HG03159 (cell line): ENCODE measurements around the gene GALNT2.

ENCODE experiments used
- ATAC-seq: cut with Tn5 transposase; IDR thresholded peaks from one replicate; pipeline ENCODE4 v1.9.1; 2021; ENCODE audit warnings: mild to moderate bottlenecking, moderate library complexity; ENCODE audit not compliant: unreplicated experiment

The GALNT2 gene

DNA sequence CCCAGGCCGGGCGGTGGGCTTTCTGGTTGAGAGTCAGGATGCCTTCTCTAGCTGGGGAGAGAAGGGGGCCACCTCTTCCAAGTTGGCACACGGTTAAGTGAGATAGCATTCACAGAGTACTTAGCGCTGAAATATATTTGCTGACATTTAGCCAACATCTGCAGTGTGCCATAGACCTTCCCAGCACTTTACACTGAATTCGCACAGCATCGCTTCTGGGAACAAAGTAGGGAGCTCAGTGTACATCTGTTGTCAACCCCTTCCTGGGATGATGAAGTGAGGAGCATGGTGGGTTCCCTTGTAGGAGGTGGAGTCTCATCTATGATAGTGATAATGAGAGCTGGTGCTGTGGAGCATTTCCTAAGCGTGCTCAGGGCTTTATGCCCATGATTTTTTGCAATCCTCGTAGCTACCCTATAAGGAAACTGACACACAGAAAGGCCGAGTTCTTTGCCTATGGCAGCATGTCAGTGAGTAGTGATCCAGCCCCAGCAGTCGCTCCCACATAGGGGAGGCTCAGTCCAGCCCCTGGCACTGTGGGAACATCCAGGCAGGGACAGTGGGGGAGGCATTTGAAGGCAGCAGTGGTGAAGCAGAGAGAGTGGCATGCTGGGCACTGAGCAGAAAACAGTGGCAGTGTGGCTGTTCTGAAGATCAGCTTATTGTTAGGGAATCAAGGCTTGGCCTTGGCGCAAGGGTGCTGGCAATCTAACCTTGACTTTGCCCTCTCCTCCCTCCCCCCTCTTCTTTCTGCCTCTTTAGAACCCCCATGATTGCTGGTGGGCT is 182.8 kb downstream of the GALNT2 start:
- ATAC-seq = no peak

DNA sequence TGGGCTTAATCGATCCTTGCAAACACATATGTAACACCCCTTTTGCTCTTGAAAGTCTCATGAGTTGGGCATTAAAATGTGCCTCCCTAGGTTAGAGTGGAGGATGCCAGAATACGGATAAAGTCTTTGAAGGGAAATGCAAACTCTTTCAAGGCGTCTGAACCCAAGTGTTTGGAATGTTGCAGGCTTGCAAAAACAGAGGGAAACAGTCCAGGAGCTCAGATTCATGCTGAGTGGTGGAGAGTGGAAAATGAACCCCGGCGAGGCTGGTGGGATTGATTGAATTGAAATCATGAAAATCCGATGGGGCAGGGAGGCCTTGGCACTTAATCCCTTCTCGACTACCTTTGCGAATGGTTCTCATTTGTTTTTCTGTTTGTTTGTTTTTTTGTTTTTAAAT is 183.6 kb downstream of the GALNT2 start:
- no peak for ATAC-seq

DNA sequence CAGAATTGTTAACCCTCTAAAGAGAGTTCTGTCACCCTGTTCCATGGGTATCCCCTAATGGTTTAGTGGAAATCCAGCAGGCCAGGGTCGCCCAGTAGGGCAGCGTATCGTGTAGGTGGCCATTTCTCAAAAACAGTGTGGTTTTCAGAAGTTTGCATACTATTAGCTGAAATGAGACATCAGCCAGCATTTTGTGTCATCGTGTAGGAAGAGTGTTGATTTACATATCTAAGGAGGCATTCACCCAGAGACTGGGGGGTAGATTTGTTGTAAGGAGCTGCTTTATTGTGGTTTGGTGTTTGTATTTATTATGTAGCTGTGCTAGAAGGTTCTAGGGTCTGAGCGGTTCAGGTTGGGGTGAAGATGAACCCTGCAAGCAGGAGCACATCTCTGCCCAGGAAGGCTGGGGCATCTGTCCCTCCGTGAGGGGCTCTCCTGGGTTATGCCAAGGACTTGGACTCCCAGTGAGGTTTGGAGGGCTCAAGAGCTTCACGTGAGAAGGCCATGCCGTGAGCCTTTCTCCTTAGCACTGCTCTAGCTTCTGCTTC is 184.7 kb downstream of the GALNT2 start:
- ATAC-seq = peak; percentile 50

DNA sequence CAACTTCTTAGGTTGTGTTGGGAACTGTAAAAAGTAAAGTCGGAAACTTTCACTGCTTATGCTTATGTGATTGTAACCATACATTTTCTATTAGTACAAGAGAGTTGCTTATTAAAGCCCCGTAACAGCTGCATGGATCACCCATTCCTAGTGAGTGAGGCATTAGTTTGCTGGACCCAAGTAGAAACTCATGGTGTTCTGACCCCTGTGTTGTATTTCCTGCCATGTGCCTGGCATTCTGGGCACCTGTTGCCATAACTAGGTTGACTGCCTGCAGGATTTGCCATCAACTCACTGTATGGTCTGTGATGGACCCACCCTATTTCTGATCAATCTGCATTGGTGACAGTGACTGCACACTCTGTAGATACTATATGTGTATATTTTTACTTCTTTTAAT is 186.1 kb downstream of the GALNT2 start:
- ATAC-seq = no peak

DNA sequence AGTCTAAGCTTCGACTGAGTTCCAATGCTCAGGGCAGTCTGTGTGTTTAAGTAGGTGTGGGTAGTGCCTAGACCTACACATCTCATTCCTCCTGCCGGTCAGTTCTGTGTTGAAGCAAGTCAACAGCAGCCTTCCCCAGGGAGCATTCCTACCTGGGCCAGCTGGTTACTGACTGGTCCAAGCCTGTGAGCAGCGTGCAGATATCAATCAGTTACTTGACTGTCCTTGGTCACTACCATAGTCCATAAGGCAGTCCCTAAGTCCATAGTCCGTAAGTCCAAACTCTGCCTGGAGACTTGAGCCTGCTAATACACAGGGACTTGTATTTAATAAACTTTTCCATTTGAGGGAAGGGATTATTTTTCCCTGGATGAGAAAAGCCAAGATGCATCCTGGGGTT is 187.2 kb downstream of the GALNT2 start:
- ATAC-seq = no peak

DNA sequence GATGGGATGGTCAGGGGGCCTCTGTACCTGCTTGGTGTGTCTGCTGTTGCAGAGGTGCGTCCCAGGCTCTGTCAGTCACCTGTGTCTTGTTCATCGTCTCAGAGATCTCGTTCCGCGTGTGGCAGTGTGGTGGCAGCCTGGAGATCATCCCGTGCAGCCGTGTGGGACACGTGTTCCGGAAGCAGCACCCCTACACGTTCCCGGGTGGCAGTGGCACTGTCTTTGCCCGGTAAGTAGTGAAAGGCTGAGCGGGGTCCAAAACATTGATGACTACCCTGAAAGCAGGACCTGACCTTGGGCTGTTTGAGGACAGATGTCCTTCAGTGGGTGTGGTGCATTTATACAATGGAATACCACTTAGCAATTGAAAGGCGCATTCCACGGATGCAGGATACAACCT is 188.1 kb downstream of the GALNT2 start:
- no peak for ATAC-seq

DNA sequence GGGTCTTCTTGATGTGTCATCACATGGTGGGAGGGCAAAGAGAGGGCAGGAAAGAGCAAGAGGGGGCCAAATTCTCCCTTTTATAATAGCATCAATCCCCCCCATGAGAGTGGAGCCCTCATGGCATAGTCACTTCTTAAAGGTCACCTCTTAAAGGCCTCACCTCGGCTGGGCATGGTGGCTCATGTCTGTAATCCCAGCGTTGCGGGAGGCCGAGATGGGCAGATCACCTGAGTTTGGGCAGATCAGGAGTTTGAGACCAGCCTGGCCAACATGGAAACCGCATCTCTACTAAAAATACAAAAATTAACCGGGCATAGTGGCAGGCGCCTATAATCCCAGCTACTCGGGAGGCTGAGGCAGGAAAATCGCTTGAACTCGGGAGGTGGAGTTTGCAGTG is 189.0 kb downstream of the GALNT2 start:
- ATAC-seq = no peak

DNA sequence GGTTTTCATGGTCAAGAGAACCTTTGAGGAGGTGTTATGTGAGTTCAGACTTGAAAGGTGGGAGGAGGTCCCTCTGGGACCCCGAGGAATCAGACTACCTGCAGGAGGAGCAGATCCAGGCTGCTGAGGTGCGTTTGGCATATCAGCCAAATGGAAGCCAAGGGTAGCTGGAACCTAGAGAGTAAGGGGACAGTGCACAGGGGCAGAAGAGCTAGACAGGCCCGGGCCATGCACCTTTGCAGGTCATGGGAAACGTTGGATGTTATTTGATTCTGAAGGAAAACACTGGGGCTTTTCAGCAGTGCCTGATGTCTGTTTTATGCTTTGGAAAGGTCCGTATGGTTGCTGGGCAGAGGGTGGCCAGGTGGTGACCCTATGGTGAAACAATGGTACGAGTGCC is 189.9 kb downstream of the GALNT2 start:
- ATAC-seq = no peak

DNA sequence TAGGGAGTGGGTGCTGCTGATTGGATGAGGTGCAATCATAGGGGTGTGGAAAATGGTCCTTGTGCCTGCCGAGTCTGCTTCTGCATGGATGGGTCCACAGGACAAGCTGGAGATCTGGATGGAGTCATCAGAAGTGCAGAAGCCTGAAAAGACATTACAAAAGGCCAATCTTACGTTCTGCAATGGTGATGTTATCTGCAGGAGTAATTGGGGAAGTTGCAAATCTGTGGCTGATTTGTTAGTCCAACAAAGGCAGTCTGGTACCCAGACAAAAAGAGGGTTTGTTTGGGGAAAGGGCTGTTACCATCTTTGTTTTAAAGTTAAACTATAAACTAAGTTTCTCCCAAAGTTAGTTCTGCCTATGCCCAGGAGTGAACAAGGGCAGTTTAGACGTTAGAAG is 192.6 kb downstream of the GALNT2 start:
- no peak for ATAC-seq

DNA sequence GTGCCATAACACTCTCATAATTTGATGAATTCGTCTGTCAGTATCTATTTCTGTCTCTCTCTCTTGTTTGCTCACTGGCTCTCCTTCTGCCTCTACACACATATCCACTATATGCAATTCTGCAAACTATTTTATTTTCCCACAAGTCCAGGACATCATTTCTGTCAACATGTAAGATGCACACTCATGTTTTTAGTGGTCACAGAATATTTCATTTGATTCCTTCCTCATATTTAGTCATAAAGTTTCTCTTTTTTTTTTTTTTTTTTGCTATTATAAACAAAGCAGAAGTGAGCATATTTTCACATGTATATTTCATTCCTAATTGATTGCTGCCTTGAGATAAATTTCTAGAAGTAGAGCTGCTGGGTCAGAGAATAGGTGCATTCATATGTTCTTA is 193.8 kb downstream of the GALNT2 start:
- no peak for ATAC-seq

DNA sequence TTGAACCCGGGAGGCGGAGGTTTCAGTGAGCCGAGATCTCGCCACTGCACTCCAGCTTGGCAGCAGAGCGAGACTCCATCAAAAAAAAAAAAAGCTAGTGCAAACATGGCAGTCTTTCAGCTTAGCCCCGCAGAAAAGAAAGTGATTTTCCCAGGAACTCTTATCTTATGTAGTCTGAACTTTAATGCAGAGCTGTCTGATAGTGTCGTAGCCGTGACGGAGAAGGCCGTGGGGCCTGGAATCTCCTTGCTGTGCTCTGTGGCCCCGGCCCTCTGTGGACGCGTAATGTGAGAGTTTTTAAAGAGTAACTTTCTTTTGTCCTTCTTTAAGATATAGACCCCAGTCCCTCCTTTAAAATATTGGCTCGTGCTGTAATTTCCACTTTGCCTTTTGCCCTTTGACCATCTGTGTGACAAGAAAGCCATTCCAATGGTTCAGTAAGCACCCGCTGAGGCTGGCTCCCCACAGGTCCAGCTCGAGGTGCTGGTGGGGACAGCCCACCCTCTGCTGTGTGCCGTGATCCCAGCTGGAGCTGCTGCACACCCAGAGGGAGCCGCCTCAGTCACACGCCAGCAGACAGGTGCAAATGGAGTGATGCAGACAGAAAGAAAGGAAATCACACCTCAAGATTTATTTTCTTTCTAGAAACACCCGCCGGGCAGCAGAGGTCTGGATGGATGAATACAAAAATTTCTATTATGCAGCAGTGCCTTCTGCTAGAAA is 195.1 kb downstream of the GALNT2 start:
- no peak for ATAC-seq

DNA sequence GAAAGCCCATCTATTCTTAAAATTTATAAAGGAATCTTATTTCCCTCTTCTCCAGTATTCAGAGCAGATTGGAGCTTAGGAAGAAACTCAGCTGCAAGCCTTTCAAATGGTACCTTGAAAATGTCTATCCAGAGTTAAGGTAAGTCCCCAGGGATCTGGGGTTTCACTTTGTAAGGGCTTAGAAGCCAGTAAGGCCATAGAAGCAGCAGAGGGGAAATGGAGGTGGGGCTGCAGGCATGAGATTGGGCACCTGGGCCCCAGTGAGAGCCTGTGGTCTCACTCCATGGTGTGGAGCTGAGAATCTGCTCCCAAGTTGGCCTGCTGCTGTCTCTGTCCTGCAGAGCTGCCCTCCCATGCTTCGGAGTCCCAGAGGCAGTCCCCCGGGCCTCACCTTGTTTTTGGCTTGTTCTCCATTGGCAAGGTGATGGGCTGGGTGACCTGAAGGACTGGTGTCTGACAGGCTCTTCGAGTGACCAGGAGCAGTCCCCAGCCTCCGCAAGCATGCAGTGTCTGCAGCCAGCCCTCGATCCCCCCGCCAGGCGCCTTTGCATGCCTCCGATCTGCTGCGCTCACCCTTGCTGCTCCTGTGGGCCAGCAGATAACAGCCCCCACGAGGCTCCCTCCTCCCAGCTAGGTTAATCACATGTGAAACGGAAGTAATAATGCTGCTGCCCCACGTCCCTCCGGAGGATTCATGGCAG is 196.0 kb downstream of the GALNT2 start:
- ATAC-seq = no peak

DNA sequence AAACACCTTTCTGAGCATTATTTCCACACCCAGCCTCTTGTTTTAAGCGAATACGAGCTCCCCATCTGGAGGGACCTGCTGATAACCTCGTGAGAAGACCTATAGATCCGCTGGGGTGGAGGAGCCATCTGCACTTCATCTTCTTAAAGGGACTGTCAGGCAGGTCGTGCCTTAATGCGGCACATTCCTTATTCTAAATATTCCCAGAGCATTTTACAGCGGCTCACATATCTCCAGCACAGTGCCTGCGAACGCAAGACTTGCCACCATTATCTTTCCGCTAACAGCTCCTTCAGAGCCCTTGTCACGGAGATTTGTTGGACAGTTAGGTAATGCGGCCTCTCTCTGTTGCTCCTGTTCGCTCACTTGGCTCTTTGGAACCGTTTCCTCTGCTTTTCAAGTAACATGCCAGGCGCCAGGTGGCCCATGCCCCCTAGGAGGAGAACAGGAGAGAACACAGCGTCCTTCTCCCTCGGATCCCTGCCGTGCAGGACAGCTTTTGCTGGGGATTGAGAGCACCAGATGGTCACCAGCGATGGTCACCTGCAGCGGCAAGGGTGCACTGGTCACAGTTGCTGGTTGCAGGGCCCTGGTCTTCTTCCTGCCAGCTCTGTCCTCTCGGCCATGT is 196.6 kb downstream of the GALNT2 start:
- ATAC-seq = no peak

DNA sequence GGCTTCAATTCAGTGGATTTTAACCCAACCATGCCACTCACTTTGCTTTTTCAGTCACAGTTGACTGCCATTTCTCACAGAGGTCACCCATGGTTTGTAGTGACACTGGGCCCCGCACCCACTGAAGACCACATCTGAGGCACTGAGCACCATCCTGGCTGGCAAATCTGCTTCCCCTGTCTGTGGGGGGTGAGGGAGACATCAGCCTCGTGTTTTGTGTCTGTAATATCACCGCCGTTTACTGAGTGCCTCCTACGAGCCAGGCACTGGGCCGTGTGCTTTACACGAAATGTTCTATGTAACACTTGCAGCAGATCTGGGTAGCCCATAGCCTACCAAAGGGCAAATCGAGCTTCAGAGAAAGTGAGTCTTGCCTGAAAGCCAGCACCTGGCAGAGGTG is 197.3 kb downstream of the GALNT2 start:
- ATAC-seq = no peak

DNA sequence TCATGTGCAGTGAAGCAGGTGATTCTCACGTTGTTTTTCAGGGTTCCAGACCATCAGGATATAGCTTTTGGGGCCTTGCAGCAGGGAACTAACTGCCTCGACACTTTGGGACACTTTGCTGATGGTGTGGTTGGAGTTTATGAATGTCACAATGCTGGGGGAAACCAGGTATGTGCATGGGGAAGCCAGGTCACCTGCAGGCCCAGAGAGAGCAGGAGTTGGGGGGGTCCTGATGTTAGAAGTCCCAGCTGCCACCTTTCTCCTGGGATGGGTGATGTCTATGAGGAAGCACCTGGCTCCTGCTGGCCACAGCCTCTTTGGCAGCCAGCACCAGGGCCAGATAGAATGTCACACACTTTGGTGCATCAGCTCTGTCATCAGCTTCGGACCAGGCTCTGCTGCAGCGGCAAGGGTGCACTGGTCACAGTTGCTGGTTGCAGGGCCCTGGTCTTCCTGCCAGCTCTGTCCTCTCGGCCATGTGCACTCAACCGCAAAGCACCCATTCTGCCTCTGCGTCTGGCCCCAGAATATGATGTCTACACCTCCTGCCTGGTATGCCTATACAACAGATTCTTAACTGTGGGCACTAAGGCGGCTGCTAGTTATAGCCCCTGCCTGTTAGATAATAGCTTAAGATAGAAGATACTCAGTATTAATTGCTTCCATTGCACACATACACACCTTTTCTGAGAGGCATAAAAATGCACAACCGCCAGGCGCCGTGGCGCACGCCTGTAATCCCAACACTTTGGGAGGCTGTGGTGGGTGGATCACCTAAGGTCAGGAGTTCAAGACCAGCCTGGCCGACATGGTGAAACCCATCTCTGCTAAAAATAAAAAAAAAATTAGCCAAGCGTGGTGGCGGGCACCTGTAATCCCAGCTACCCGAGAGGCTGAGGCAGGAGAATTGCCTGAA is 198.4 kb downstream of the GALNT2 start:
- no peak for ATAC-seq

DNA sequence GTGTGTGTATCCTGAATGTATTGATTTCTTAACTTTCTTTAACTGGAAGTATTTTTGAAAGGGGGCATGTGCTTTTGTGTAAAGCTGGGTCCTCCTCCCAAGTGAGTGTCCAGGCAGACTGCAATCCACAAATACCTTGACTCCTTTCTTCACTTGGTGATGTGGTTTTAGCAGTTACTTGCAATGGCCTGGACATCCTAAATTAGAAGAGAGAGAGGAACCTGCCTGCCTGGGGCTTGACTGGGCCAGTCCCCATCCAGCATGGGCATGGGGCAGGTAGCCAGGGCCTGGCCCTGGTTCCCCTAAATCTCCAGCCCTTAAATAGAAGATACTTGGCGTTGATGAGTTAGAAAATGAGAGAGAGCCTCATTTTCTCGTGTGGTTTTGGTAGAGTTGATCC is 199.4 kb downstream of the GALNT2 start:
- no peak for ATAC-seq

DNA sequence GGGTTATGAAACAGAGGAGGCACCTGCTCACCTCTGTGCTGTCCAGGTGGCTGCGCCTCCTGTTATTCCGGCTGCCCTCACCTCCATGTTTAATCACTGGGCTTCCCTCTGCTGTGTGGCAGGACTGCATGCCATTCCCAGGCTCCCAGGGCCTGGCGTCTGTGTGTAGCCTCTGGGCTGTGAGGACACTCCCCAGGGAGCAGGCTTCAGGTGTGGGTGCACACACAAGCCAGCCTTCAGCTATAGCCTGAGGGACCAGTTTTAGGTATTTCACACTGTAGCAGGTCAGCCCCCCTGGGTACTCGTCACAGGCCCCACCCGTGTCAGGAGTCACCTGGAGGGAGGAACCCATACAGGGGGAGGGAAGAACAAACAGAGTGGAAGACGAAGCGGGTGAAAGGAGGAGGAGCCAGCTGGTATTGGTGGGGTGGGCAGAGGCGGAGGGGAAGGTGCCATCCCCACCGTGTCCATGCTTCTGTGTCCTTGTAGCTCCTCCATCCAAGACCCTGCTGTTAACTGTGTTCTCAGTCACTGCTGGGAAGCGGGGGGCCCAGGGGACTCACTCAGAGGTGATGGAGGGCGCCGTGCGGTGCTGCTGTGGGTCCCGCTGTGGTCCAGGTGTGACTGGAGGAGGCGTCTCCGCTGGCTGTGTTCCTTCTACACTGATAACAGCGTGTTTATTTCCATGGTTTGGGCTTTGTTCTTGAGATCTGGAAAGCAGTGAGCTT is 200.5 kb downstream of the GALNT2 start:
- no peak for ATAC-seq

DNA sequence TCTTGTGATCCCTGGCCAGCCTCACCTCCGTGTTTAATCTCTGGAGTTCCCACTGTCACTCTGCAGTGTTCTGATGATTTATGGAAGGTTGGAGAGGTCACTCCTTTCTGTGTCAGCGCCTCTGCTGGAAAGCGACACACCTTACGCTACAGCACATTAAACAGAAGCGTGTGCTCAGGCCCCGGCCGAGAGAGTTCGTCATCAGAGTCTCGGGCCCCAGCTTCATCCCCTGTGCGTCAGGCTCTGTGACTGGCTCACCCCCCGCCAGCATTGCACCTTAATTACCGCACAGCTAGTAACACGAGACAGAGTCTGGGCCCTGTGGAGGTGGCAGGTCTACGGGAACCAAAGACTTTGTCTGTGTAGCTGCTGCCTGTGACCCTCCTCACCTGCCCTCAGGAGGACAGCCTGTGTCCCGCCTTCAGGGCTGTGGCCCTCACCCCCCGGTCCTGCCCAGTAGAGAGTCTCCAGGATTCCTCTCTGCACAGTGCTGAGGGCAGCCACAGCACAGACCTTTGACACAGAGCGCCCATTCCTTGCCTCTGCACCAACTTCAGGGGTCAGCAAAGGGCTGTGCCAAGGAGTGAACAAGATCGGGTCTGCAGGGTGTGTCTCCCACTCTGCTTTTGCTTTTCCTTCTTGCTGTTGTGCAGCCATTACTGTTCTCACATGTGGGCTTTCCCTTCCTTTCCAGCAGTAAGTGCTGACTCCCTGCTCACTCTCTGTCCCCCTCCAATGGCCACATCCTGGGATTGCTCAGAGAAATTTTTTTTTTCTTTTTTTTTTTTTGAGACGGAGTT is 201.5 kb downstream of the GALNT2 start:
- no peak for ATAC-seq

DNA sequence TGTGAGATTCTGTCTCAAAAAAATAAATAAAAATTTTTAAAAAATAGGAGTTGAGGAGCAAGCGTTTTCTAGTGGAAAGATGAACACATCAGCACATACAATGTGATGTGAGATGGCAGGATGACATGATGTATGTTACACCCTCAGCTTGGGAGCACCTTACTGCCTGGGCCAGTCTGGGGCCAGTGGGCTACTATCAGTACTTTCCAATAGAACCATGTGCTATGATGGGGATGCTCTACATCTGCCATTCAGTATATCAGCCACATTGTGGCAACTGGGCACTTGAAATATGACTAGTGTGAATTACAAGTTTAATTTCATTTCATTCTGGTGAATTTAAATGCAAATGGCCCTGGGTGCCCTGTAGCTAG is 203.1 kb downstream of the GALNT2 start:
- peak; percentile 29 for ATAC-seq
